HS-27A (cell line): ENCODE results near the gene PARPBP.
"Not testable (repeated sequence)": the region's sequence is repeated elsewhere in the genome, so short reads cannot be mapped to it uniquely, and the experiment has no call there.

Experiments
- DNase-seq: peaks from one replicate; pipeline ENCODE4 v3.0.0-alpha.2; 2012; ENCODE audit warnings: low read depth, missing footprints

PARPBP gene

DNA sequence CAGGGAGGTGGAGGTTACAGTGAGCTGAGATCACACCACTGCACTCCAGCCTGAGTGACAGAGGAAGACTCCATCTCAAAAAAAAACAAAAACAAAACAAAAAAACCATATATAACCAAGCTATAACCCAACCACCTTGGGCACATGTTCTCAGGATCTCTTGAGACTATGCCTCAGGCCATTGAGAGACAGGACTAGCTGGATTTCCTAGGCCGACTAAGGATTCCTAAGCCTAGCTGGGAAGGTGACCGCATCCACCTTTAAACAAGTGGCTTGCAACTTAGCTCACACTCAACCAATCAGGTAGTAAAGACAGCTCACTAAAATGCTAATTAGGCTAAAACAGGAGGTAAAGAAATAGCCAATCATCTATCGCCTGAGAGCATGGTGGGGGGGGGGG is 35.2 kb downstream of the PARPBP start:
- not testable (repeated sequence) for DNase-seq

- no peak for DNase-seq
Observed at GRCh38 chr12:102163383-102163782, 43.4 kb downstream of the PARPBP start.

DNA sequence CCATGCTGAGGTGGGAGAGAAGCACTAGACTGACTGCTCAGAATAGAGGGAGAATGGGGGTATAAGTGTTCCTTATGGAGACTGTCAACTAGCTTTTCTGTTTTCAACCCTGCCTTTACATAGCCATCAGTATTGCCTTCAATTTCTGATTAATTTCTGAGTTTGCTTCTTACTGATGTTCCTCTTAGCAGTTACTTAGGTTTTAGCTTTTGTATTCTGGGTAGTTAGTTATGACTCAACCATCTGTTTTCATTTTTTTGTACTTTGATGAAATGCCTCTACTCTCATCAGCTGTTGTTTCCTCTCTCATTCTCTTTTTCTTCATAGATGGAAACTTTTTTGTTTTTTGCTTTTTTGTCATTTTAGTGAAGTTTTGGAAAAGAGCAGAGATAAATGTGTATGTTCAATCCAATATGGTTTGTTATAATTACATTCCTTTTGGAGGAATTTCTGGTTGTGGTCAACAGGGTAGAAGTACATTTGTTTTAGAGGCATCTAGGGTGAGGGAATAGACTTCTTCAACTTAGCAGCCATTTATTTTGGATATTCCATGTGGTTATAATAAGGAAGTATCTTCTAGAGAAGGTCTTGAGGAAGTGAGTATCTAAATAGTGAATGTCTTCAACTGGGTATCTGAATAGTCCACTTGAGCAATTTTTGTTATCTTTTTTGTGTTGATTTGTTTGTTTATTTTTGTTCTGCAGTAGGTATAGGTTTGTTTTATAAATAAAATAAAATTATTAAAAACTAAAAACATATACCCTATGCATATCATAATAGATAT is 48.0 kb downstream of the PARPBP start:
- no peak for DNase-seq

- DNase-seq = no peak
Observed at GRCh38 chr12:102169922-102170621, 50.1 kb downstream of the PARPBP start.

GRCh38 chr12:102171951-102172350 is 52.0 kb downstream of the PARPBP start:
- DNase-seq = no peak

GRCh38 chr12:102172436-102172835 is 52.5 kb downstream of the PARPBP start:
- no peak for DNase-seq

- no peak for DNase-seq
Observed at GRCh38 chr12:102174117-102174516, 54.1 kb downstream of the PARPBP start.

- DNase-seq = no peak
Observed at GRCh38 chr12:102174761-102175160, 54.8 kb downstream of the PARPBP start.

GRCh38 chr12:102182635-102183034 is 62.7 kb downstream of the PARPBP start:
- DNase-seq = no peak

DNA sequence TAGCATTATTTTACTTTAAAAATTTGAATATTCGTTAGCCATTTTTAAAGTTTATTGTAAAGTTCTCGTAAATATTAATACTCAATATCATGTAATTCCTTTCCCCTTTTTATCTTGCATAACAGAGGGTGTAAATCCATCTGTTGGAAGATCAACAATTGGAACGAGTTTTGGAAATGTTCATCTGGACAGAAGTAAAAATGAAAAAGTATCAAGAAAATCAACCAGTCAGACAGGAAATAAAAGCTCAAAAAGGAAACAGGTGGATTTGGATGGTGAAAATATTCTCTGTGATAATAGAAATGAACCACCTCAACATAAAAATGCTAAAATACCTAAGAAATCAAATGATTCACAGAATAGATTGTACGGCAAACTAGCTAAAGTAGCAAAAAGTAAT is 75.8 kb downstream of the PARPBP start:
- DNase-seq = no peak

DNA sequence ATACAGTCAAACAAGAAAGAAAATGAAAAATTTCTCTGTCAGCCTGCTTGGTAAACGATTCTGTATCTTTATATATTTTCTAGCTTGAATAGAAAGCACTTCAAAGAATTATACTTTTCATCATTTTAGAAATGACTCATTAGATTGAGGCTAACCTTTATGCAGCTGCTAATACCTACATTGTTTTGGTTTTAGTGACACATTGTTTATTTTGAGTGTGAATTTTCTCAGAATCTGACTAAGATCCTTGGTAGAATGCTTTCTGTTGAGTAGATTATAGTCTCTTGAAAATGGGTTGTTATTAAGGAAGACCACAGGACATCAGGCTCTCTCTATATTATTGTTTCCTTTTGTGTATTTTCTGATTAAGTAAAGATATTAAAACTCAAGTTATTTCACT is 77.8 kb downstream of the PARPBP start, which contains the start of gene PMCH:
TSS of gene PMCH (minus strand) at position 45 of the 400 bp plus-strand sequence. CDS start 63 bp downstream, outside the sequence.
- DNase-seq = peak; percentile 3

DNA sequence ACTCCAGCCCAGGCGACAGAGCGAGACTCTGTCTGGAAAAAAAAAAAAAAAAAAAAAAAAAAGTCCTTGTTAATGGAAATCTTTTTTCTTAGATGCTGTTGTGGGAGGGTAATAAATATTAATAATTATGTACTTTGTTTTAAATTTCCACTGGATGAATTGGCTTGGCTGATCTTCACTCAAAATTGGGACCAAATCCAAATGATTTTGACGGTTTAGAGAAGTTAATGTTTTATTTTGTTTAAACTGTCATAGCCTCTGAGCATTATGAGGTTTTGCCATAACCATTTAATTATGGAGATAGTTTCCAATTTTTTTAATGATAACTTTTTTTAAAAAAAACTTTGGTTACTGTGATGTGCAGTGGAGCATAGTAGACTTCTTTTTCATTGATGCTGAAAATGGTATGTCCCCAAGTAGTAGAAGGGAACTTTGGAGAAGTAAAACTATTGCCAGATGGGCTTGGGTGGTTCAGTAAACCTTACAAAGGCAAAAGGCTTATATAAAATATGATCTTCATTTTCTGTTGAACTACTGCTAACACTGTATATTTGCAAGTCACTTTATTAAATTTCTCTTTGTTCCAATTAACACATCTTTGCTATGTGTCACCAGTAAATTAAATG is 81.6 kb downstream of the PARPBP start:
- DNase-seq = no peak

DNA sequence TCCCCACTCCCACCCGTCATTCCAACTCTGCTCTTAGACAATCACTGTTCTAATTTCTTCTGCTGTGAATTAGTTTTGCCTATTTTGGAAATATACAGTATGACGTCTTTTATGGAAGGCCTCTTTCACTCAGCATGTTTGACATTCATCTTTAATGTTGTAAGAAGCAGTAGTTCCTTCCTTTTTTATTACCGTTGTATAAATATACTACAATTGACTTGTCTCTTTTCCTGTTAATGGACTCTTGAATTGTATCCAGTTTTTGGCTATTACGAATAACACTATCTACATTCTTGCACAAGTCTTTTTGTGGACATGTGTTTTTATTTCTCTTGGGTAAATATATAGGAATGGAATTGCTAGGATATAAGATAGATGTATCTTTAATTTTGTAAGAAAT is 82.6 kb downstream of the PARPBP start:
- no peak for DNase-seq

DNA sequence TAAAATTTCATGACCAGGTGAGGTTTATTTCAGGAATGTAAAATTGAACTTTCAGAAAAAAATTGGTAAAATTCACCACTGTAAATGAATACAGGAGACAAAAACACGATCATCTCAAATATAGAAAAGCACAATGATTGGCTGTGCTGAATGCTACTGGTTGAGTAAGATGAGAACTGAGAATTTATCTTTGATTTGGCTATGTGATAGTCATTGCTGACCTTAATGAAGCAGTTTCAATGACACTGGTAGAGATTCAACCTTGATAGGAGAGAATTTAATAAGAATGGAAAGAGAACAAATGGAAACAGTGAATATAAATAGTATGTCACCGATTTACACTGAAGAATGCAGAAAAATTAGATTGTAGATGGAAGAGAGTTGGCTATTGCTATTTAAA is 84.0 kb downstream of the PARPBP start:
- no peak for DNase-seq

DNA sequence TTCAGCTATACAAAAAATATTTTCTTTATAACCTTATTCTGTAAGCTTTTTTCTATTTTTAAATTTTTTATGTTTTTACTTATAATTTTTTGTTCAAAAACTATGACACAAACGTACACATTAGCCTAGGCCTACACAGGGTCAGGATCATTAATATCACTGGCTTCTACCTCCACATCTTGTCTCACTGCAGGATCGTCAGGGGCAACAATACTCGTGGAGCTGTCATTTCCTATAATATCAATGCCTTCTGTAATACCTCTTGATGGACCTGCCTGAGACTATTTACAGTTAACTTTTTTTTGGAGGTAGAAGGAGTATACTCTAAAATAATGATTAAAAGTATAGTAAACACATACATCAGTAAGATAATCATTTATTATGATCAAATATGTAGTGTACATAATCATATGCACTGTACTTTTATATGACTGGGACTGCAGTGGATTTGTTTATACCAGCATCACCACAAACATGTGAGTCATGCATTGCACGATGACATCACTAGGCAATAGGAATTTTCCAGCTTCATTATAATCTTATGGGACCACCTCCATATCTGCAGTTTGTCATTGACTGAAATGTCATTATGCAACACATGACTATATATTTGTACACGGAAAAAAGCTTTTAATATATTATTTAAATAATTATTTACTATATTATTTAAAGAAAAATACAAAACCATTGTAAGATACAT is 96.2 kb downstream of the PARPBP start:
- DNase-seq = peak; percentile 4

DNA sequence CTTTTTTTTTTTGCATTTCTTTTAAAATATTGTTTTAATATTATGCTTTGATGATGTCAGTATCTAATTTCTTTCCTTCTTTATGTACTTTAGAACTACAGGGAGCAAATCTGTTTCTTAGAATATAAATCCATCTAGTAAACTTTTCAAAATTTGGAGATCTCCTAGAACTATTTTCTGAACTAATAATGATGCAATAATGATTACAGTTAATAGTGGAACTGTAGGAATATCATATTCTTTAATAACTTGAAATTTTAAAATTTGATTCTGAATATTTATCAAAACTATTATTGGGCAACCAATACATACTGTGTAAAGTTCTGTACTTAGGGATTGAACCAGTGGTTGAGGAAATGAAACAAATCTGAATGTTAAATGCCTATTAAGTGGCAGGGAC is 100.8 kb downstream of the PARPBP start:
- DNase-seq = no peak

GRCh38 chr12:102227954-102228353 is 108.0 kb downstream of the PARPBP start:
- no peak for DNase-seq

DNA sequence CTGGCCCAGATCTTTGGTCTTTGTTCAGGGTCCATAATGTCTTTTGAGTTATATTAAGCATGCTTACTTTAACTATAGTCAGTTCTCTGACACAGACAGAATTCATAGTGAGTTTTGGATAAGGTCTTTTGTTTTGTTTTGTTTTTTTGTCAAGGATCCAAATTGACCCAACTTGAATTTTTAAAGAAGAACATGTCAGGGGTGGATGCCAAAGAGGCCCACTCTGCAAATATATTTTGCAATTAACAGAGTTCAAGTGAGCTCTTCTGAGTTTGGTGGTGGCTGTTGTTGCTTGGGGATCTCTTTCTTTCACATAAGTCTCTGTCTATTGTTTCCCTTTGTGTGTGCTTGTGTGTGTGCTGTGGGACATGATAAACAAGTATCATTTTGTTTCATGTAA is 112.1 kb downstream of the PARPBP start:
- DNase-seq = no peak

DNA sequence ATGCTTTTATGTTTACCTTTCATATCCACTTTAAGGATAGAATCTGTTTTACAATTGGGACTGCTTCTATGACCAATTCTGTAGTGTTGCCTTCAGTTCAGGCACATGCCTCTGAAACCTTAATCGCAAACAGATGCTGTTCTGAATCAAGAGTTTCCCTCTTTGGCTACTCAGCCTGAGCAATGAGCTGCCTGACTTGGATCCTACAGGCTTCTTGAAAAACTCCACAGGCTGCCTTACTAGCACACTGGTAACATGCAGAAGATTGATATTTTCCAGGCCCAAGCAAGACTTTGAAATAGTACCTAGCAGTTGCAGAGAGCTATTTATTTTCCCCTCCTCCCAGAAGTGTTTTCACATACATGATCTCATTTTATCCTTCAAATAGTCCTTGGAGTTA is 112.5 kb downstream of the PARPBP start:
- no peak for DNase-seq

GRCh38 chr12:102234599-102234998 is 114.6 kb downstream of the PARPBP start:
- DNase-seq = no peak

DNA sequence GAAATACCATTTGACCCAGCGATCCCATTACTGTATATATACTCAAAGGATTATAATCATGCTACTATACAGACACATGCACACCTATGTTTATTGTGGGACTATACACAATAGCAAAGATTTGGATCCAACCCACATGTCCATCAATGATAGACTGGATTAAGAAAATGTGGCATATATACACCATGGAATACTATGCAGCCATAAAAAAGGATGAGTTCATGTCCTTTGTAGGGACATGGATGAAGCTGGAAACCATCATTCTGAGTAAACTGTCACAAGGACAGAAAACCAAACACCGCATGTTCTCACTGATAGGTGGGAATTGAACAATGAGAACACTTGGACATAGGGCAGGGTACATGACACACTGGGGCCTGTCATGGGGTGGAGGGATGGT is 120.9 kb downstream of the PARPBP start:
- not testable (repeated sequence) for DNase-seq
